ENCODE measurements around the gene NCS1.

The NCS1 gene

GRCh38 chr9:130263601-130264413 lies 91.6 kb downstream of the NCS1 start:
- no peak overlapping the region for H3K4me3 ChIP-seq
- H3K9me3 ChIP-seq (replicated peaks in 1 of 11) = peaks cover 0 to 6% (median 2%) of the 10 kb centered on the region in 11 experiments; a peak in 9 of 22 replicates
- peak overlapping the region in 2 of 11 experiments; percentile 12 to 33; a peak in 2 of 22 replicates for H3K4me2 ChIP-seq
- TF ChIP-seq Cebpa-rat (IDR thresholded peaks at IDR 0.05) = no peak
- H3K4me1 ChIP-seq = peaks cover 0 to 25% (median 17%) of the 10 kb centered on the region in 10 experiments; a peak in 18 of 20 replicates
- no peaks in the 10 kb centered on the region for H3K36me3 ChIP-seq
- H3K27ac ChIP-seq = no peak overlapping the region
- H4K20me1 ChIP-seq = peaks cover 0 to 11% (median 0%) of the 10 kb centered on the region in 11 experiments; a peak in 8 of 22 replicates
- peaks cover 49 to 68% (median 60%) of the 10 kb centered on the region in 11 experiments for H3K27me3 ChIP-seq
- no peak overlapping the region for H3K9ac ChIP-seq

- Histone ChIP-seq H3K9ac (no peak overlapping the region), H4K20me1 (peaks cover 0 to 11% (median 0%) of the 10 kb centered on the region in 11 experiments; a peak in 8 of 22 replicates), H3K4me2 (peak overlapping the region in 1 of 11 experiments; percentile 33; a peak in 1 of 22 replicates), H3K4me3 (no peak overlapping the region), H3K9me3 (replicated peaks in 1 of 11) (no peaks in the 10 kb centered on the region), H3K27me3 (peaks cover 49 to 70% (median 60%) of the 10 kb centered on the region in 11 experiments), H3K36me3 (no peaks in the 10 kb centered on the region), H3K27ac (no peak overlapping the region), H3K4me1 (peaks cover 0 to 31% (median 19%) of the 10 kb centered on the region in 10 experiments; a peak in 18 of 20 replicates)
- no peak for TF ChIP-seq Cebpa-rat (IDR thresholded peaks at IDR 0.05)
Observed at GRCh38 chr9:130264414-130265350, 92.5 kb downstream of the NCS1 start.

GRCh38 chr9:130265431-130266235 lies 93.4 kb downstream of the NCS1 start, which contains the start of gene HMCN2:
HMCN2 (plus strand) TSS chr9:130265760; CDS start chr9:130265879, 119 bp downstream.
- no peak within 1 kb of the TSS for H3K4me3 ChIP-seq
- H4K20me1 ChIP-seq = peaks cover 0 to 11% (median 0%) of the 10 kb centered on the region in 11 experiments; a peak in 8 of 22 replicates
- H3K9me3 ChIP-seq (replicated peaks in 1 of 11) = no peaks in the 10 kb centered on the region
- peaks cover 0 to 31% (median 19%) of the 10 kb centered on the region in 10 experiments; a peak in 18 of 20 replicates for H3K4me1 ChIP-seq
- peaks cover 49 to 70% (median 60%) of the 10 kb centered on the region in 11 experiments for H3K27me3 ChIP-seq
- H3K9ac ChIP-seq = no peak within 1 kb of the TSS
- H3K36me3 ChIP-seq = no peaks in the 10 kb centered on the region
- H3K4me2 ChIP-seq = peak within 1 kb of the TSS in 6 of 11 experiments; percentile 8 to 52 (median 28); a peak in 8 of 22 replicates
- TF ChIP-seq Cebpa-rat (IDR thresholded peaks at IDR 0.05) = no peak
- H3K27ac ChIP-seq = no peak within 1 kb of the TSS

- H3K4me3 ChIP-seq = no peak overlapping the region
- no peak overlapping the region for H3K4me2 ChIP-seq
- no peak overlapping the region for H3K27ac ChIP-seq
- no peaks in the 10 kb centered on the region for H3K9me3 ChIP-seq (replicated peaks in 1 of 11)
- H3K27me3 ChIP-seq = peaks cover 49 to 70% (median 60%) of the 10 kb centered on the region in 11 experiments
- H4K20me1 ChIP-seq = peaks cover 0 to 11% (median 0%) of the 10 kb centered on the region in 11 experiments; a peak in 8 of 22 replicates
- no peak for TF ChIP-seq Cebpa-rat (IDR thresholded peaks at IDR 0.05)
- no peak overlapping the region for H3K9ac ChIP-seq
- no peaks in the 10 kb centered on the region for H3K36me3 ChIP-seq
- H3K4me1 ChIP-seq = peaks cover 0 to 31% (median 19%) of the 10 kb centered on the region in 10 experiments; a peak in 18 of 20 replicates
Observed at GRCh38 chr9:130266236-130267098, 94.3 kb downstream of the NCS1 start.

- Histone ChIP-seq H3K36me3 (no peaks in the 10 kb centered on the region), H3K9me3 (replicated peaks in 1 of 11) (no peaks in the 10 kb centered on the region), H3K27me3 (peaks cover 46 to 60% (median 55%) of the 10 kb centered on the region in 11 experiments), H3K4me3 (no peak overlapping the region), H3K4me2 (peak overlapping the region in 5 of 11 experiments; percentile 19 to 74 (median 57); a peak in 8 of 22 replicates), H3K9ac (peak overlapping the region in 1 of 11 experiments; percentile 56; a peak in 2 of 22 replicates), H3K27ac (peak overlapping the region in 1 of 11 experiments; percentile 46; a peak in 2 of 22 replicates), H3K4me1 (peaks cover 0 to 30% (median 19%) of the 10 kb centered on the region in 10 experiments; a peak in 18 of 20 replicates), H4K20me1 (peaks cover 0 to 7% (median 0%) of the 10 kb centered on the region in 11 experiments; a peak in 8 of 22 replicates)
- TF ChIP-seq Cebpa-rat (IDR thresholded peaks at IDR 0.05) = no peak
Observed at GRCh38 chr9:130267930-130268329, 95.7 kb downstream of the NCS1 start.

- TF ChIP-seq Cebpa-rat (IDR thresholded peaks at IDR 0.05) = no peak
- peaks cover 0 to 7% (median 0%) of the 10 kb centered on the region in 11 experiments; a peak in 7 of 22 replicates for H4K20me1 ChIP-seq
- peak overlapping the region in 5 of 11 experiments; percentile 17 to 46 (median 27); a peak in 7 of 22 replicates for H3K27ac ChIP-seq
- peak overlapping the region in 4 of 11 experiments; percentile 7 to 56 (median 40); a peak in 3 of 22 replicates for H3K9ac ChIP-seq
- peak overlapping the region in 8 of 11 experiments; percentile 10 to 74 (median 36); a peak in 12 of 22 replicates for H3K4me2 ChIP-seq
- H3K27me3 ChIP-seq = peaks cover 39 to 53% (median 48%) of the 10 kb centered on the region in 11 experiments
- H3K36me3 ChIP-seq = no peaks in the 10 kb centered on the region
- no peak overlapping the region for H3K4me3 ChIP-seq
- no peaks in the 10 kb centered on the region for H3K9me3 ChIP-seq (replicated peaks in 1 of 11)
- H3K4me1 ChIP-seq = peaks cover 0 to 28% (median 14%) of the 10 kb centered on the region in 10 experiments; a peak in 18 of 20 replicates
Observed at GRCh38 chr9:130268521-130269211, 96.5 kb downstream of the NCS1 start.
